Measurements from ENCODE around the gene CCDC154.

- TF ChIP-seq CTCF (IDR thresholded peaks at IDR 0.05) (peak; percentile 46 to 65 (median 57)), POLR2A (IDR thresholded peaks at IDR 0.05) (no peak)
Observed at GRCh38 chr16:1413684-1414531, 30.4 kb downstream of the CCDC154 start.

Data from right lobe of liver (tissue), 4 donors.